ENCODE measurements around the gene SIM2. TPM values are rescaled to one million over a fixed set of nuclear protein-coding genes. Genes with fewer than 3 reads are reported as not detected.

The SIM2 gene
- total RNA-seq, 1 experiment from 2014 or later = not detected

- H3K27me3 ChIP-seq (ENCODE audit: insufficient read depth, low read length) = no peaks in the 10 kb centered on the region; the same call in 1 of the 2 replicates
- Mint-ChIP-seq H3K4me3 (no peak overlapping the region), H3K36me3 (ENCODE audit: insufficient read depth in 1 of 3, low read depth in 3 of 3) (no peaks in the 10 kb centered on the region), H3K27me3 (ENCODE audit: low read depth) (peaks cover 64% of the 10 kb centered on the region), H3K27ac (no peak overlapping the region), H3K4me1 (peaks cover 12 to 20% of the 10 kb centered on the region in 2 experiments), H3K9me3 (no peaks in the 10 kb centered on the region)
- no peak overlapping the region for H2BK12ac ChIP-seq (ENCODE audit: insufficient read length, low read depth, low read length)
- no peak overlapping the region for H2BK20ac ChIP-seq (ENCODE audit: low read depth, low read length, poor library complexity, severe bottlenecking)
- H3K79me1 ChIP-seq (ENCODE audit: insufficient read depth, low read depth, low read length, poor library complexity, severe bottlenecking) = no peaks in the 10 kb centered on the region
- no peak overlapping the region for H3K4me2 ChIP-seq (ENCODE audit: insufficient read depth, insufficient read length, low read length)
- H2BK15ac ChIP-seq (ENCODE audit: low read depth, low read length) = no peak overlapping the region
- no peak overlapping the region for H3K27ac ChIP-seq (ENCODE audit: insufficient read length, low read depth, low read length)
- no peak overlapping the region for H3K9ac ChIP-seq (ENCODE audit: extremely low read depth, insufficient read length, low read length)
- TF ChIP-seq CTCF (conservative IDR thresholded peaks at IDR 0.05) = no peak
- no peaks in the 10 kb centered on the region for H3K79me2 ChIP-seq (ENCODE audit: insufficient read depth, low read length)
- no peak overlapping the region for H3K56ac ChIP-seq (ENCODE audit: insufficient read length, low read depth, low read length)
- H3K23ac ChIP-seq (ENCODE audit: insufficient read length, low read depth, low read length) = no peak overlapping the region
- no peaks in the 10 kb centered on the region for H4K20me1 ChIP-seq (ENCODE audit: control insufficient read depth, insufficient read depth, insufficient read length)
- H2AFZ ChIP-seq (ENCODE audit: low read length) = no peak overlapping the region
- H2BK5ac ChIP-seq (ENCODE audit: insufficient read length, low read length) = no peak overlapping the region
- no peaks in the 10 kb centered on the region for H3K9me3 ChIP-seq (ENCODE audit: control insufficient read depth, low read depth, low read length)
- DNase-seq = no peak
- no peak overlapping the region for H4K5ac ChIP-seq (ENCODE audit: insufficient read length, low read depth, low read length)
- no peak overlapping the region for H4K91ac ChIP-seq (ENCODE audit: insufficient read length, low read depth, low read length)
- H3K4me1 ChIP-seq (ENCODE audit: insufficient read depth, low read length) = peaks cover 2% of the 10 kb centered on the region; the same call in 1 of the 2 replicates
- no peak overlapping the region for H3K4ac ChIP-seq (ENCODE audit: low read depth, low read length)
- no peak overlapping the region for H2BK120ac ChIP-seq (ENCODE audit: low read depth, low read length, poor library complexity, severe bottlenecking)
- H3K23me2 ChIP-seq (ENCODE audit: insufficient read length, low read depth, low read length, poor library complexity, severe bottlenecking) = no peaks in the 10 kb centered on the region
- no peak overlapping the region for H3T11ph ChIP-seq (ENCODE audit: low read length)
- H3K14ac ChIP-seq (ENCODE audit: insufficient read depth, low read length) = no peak overlapping the region
- no peak overlapping the region for H4K8ac ChIP-seq (replicated peaks; ENCODE audit: insufficient read length, low read depth, low read length)
- H2AK5ac ChIP-seq (ENCODE audit: insufficient read length, low read length) = no peak overlapping the region
- WGBS (ENCODE audit: extremely low coverage, insufficient read length, low lambda C conversion rate) = no CpG with 5 or more reads among the region's 18 CpGs
- no peak overlapping the region for H3K18ac ChIP-seq (ENCODE audit: insufficient read length, low read depth, low read length)
Observed at GRCh38 chr21:36718951-36719501, 20.1 kb downstream of the SIM2 start.

All from H9 (cell line).